Activated CD8-positive, alpha-beta memory T cell treated with anti-CD3 and anti-CD28 coated beads, Interleukin-2, amount 50 U/mL, for 24 hours (primary cell): ENCODE data around the gene NEURL1B.

ENCODE experiments used
- DNase-seq: peaks from one replicate; pipeline ENCODE4 v3.0.0-alpha.2; 2020; ENCODE audit errors: extremely low read depth

The NEURL1B gene

DNA sequence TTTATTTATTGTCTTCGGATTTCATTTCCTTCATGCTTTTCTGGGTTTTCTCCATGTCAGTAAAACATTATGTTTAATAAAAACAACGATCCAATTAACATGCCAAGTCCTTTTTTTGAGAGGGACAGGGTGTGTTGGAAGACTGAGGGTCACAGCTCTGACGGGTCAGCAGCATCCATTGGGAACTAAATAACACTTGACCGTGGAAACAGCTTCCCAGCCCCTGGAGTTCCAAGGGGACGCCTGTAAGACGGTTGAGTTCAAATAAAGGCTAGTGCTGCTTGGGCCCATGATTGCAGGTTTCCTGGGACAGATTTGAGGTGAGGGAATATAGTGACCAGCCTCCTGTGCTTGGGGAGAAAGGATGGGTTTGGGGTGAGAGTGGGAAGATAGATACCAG lies 30.4 kb upstream of the NEURL1B start:
- no peak for DNase-seq

DNA sequence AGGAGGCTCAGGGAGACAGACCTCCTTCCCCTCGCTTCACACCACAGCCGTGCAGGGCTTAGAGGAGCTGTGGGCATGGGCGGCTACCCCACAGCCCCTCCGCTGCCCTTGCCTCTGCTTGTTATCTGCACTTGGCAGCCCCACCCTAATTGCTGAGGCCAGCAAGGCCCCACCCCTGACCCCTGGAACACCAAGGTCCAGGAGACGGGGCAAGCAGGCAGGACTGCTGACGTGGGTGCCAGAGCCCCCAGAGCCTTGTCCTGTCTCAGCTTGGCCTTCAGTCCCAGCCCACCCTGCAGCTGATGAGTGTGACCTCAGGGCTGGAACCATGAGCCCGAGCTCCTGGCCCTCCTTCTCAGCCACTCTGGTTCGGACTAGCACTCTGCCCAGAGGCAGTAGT lies 29.1 kb upstream of the NEURL1B start:
- no peak for DNase-seq

DNA sequence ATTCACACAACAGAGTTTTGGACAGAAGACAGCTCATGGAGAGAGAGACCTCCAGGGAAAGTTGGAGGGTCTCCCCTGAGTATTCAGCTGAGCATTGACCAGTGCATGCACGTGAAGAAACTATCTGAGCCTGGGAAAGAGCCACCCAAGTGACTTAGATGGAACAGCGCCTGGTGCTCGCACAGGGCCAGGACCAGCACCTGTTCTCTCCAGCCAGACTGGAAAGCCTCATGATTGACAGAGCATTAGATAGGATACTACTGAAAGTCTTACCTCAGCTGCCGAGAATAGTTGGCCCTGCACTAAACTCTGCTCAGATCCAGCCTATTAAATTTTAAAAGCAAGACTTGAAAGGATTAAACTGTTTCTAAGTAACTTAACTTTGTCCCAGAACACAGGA lies 28.3 kb upstream of the NEURL1B start:
- no peak for DNase-seq

DNA sequence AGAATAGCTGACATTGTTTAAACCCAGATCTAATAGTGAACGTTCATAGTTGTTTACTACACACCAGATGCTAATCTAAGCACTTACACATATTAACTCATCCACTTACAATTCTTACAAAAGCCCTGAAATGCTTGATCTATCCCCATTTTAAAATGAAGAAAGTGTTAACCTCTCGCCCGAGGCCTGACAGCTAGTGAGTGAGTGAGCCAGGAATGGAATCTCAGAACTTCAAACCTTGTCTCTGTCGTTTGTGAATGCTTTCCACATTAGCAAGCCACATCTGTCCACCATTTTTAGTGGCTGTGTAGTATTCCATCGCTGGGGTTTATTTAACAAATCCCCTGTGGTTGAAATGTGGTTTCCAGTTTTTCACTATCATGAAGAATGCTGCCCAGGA lies 24.9 kb upstream of the NEURL1B start:
- no peak for DNase-seq

DNA sequence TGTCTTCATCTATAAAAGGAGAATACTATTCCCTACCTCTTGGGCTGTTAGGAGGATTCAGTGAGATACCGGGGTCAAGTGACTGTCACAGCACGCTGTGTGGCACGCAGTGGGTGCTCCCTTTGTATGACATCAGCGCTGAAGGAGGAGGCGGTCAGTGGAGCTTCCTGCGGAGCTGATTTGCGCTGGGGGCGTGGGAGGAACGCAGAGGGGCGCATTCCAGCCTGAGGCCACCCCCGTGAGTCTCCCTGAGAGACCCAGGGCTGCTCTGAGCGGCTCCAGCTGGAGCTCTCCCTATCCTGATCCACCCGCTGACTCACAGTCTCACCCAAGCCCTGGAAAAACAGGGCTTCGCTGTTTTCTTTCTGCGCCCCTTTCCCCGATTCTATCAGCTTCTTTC lies 24.3 kb upstream of the NEURL1B start:
- DNase-seq, result no peak

DNA sequence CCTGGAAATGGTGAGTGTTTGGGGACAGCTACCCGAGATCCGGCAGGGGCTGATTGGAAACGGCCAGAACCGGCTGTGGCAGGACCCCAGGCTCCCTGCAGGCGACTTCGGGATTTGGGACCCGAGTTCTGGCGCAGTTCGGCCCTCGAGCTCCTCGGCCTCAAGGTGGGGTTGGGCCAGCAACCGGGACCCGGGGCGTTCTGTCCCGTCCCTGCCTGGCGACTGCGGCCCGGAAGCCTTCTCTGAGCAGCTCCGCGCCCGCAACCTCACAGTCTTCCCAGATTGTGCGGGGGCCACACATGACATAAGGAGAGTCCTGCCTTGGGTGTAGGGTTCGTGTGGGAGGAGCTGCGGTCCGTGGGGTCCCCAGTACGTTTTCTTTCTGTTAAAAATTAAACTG lies 23.2 kb upstream of the NEURL1B start:
- DNase-seq, result no peak

DNA sequence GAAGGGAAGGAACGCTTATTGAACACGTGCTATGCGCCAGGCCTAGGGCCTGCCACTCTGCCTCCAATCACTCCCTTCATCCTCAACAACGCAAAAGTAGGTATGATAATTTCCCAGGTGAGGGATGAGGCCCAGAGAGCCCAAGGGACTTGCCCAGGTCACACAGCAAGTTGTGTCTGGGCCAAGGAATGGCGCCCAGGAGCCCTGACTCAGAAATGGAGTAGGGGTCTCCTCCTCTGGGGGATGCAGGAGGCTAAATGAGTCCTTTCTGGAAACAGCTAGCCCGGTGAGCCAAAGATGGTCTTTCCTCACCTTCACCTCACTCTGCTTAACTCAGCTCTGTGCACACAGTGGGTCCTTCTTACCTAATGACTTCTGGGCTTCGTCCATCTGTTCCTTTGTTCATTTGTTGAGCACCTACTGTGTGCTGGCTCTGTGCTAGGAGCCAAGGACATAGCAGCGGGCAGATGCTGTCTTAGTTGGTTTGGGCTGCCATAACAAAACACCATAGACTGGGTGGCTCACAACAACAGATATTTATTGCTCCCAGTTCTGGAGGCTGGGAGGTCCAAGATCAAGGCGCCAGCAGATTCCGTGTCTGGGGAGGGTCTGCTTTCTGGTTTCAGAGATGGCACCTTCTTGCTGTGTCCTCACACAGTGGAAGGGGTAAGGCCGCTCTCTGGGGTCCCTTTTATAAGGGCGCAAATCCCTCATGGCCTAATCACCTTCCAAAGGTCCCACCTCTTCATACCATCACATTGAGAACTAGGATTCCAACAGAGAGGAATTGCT lies 22.3 kb upstream of the NEURL1B start:
- no peak for DNase-seq

DNA sequence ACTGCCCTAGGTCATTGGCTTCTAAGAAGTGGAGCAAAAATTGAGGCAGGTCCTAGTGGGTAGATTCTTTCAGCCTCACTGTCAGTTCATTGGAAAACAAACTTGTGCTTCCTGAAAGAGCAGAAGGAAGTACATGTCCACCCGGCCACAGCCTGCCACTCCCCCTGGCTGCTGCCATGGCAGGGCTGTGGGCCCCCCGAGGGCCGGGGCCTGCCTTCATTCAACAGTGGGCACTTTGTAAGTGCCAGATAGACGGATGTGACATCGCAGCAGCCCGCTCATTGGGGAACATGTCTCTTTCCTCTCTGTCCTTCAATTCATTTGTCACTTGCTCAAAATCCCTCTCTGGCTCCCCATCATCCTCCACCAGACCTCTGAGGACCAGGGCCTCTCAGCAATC lies 20.6 kb upstream of the NEURL1B start:
- no peak for DNase-seq

DNA sequence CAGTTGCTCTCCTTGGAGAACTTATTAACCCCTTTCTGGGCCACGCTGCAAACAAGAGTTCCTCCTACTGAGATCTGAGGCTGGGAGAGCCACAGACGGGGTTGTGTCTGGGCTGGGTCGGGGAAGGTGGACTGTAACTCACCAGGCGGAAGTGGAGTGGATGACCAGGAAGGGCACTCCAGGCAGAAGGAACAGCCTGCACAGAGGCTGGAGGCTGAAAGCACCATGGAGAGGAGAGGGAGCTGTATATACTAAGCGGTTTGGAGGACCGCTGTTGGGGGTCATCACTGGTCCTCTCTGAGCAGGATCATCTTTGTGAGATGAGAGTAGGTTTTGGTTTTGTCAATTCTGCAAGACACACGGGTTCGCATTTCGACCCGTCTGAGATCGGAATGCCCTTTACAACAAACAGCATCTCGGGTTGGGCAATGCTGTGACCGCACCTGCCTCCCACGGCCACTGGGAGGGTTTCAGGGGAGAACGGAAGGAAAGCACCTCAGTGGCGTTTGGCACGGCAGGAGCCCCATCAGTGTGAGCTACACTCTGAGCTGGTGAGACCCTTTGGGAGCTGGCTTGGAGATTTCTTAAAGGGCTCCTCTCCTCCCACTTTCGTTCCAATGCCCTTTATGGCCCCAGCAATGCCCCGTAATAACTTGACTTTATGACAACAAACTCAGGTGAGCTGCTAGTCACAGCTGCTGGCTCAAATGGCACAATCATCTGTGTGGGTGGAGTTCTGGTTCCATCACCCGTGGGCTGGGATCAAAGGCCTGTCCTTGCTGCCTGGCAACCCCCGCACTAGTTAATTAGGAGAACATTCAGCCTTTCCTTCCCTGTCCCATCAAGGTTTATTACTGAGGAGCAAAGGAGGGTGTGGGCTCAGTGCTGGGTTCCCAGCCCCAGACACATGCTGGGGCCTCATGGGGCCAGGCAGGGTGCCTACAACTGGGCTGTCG lies 18.7 kb upstream of the NEURL1B start:
- DNase-seq, result no peak

DNA sequence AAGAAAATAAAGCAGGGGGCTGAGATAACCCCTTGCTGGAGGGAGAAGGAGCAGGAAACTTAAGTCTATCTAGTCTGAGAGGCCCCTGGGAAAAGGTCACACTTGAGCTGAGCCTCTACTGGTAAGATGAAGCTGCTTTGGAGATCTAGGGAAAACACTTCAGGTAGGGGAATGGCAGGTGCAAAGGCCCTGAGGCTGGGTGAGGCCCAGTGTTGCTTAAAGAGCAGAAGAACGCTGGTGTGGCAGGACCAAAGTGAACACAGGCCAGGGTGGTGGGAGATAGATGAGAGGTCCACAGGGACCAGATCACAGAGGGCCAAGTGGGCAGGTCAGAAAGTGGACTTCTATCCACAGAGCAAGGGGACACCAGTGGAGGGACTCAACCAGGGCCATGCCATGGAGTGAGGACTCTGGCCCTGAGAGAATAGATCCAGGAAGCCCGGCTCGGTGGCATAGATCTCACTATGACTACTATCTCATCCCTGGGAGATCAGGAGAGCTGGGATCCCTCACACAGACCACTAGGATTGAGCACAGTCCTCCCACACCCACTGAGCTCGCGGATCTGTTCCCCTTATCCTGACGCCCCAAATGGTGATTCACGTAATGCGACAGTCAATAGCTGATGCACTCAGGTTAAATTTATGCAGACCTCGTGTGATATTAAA lies 17.6 kb upstream of the NEURL1B start:
- DNase-seq, result no peak

DNA sequence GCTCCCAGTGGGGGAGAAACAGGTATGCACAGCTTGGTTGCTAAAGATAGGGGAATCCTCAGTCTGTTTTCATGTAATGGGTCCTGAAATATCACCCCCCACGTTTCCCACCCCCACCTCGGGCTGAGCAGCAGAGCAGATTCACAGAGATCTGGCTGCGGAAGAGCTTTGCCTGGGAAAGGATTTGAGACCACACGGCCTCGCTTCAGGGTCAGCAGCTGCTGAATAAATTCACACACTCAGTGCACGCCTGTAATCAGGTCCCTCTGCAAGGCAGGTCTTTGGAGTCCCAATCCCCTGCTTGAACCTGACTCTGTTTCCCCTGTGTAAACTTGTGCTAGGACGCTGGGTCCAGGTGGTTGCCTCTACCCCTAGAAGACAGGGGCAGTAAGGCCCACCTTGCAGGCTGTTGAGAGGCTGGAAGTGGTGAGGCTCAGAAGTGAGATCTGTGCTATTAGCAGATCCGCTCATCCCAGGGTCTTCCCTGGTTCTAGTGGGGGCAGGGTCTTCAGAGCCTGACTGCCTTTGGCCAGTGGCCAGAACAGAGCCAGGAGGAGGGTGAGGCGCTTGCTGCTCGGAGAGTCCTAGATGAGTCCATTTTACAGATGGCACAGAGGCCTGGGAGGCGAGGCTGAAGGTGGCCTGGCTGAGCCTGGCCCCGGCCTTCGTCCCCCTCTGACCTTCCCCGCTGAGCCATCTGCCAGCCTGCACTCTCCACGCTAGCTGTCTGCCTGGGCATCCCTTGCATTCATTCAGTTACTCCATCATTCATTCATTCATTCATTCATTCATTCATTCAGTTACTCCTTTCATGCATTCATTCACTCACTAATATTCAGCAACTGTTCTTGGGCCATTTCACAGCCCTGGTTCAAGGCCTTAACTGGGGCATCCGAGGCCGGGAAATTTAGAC lies 16.7 kb upstream of the NEURL1B start:
- no peak for DNase-seq

DNA sequence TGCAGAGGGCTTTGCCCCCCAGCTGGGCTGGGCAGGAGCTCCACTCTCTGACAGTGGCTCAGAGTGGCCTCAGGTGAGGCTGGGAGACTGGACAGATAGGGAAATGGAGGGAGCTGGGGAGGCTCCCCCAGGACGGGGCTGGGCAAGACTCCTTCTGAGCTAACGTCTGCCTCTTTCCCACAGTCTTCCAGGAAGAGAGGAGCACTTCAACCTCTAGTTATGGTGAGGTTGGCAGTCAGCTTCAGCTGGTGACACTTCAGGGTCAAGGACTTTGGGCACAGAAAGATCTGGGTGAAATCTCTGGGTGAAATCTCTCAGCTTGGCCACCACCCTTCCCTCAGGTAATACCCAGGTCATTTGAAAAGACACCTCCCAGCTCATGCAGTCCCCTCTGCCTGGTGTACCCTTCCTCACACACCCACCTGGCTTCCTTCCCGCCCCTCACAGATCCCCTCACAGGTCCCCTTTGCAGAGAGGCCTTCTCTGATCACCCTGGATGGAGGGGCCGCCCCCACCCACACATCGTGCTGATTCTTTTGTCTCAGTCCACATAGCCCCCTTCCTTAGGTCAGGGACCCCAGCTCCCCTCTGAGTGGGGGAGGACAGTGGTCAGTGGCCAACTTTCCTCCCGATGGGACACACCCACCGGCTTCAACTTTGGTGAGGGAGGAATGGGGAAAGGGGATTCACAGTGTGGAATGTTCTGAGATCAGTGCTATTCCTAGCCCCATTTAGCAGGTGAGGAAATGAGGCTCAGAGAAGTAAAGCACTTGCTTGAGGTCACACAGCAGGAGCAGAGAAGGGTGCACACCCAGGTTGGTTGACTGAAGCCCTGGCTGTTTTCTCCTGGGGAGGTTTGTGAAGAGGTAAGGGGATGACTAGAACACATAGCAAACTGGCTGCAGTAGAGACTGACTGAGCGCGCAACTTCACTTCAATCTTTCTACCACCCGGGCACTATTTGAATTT lies 15.8 kb upstream of the NEURL1B start:
- DNase-seq, result no peak

DNA sequence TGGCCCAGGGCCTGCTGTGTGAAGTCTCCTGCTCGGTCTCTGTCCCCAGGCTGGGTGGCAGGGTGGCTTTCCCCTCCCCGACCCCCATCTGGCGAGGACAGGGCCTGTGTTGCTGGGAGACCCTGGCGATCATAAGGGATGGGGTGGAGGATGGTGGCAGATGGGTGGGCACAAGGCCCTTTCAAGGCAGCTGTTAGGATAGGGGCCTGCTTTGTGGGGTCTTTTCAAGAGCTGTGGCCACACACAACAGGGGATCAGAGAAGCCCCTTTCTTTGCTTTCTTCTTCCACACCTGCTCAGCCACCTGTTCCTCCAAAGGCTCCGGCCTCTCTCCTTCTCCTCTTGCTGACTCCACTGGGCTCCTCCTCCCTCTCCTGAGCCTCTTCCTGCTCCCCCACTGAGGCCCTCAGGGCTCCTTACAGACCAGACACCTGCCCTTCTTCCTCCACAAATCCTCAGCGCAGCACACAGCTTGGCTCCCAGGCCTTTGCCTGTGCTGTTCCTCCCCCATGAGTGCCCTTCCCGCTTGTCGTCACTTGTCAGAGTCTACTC lies 15.0 kb upstream of the NEURL1B start:
- no peak for DNase-seq

DNA sequence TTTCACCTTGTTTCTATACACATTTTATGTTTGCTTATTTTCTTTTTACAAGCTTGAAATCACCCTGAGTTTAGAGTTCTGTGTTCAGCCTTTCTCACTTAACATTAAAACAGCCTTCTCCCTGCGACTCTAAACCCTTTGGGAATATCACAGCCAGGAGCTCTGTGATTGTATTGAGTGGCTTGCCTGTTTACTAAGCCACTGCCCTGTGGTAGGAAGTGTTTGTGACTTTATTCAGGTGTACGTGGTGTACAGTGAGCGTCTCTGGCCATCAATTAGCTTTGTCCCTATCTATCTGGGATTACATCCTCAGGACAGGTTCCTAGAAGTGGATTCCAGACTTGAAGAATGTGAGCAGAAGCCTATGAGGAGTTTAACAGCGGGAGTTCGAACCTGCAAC lies 11.0 kb upstream of the NEURL1B start:
- DNase-seq, result no peak

DNA sequence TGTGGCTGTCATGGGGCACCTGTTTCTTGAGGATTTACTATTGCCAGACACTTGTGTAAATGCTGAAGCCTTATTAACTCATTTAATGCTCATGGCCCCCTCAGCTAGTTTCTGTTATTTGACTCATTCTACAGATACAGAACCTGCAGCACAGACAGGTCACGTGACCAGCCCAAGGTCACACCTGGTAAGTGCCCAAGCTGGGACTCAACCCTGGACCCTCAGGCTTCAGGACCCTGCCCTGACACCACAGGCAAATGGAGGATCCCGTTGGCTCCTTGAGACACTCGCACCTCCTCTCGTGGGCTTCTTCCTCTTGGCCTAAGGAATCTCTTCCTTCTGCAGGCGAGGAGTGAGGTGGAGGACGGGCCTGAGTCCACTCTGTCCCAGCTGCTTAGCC lies 10.6 kb upstream of the NEURL1B start:
- no peak for DNase-seq

DNA sequence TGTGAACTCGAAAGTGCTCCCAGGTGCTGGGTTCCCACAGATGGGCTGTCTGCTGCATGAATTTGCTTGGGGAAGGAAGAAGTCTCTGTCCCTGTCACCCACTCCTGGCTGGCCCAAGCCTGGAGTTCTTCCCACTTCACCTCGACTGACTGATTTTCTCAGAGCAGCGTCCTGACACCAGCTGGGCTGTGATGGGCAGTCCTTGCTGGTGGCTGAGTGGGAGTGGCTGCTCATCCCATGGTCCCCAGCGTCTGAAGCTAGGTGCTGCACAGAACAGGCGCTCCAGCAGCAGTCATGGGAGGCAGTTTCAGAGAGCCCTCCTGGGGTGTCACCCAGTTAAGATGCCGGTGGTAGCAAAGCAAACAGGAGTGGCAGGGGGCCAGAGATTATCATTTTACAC lies 10.1 kb upstream of the NEURL1B start:
- DNase-seq, result no peak

DNA sequence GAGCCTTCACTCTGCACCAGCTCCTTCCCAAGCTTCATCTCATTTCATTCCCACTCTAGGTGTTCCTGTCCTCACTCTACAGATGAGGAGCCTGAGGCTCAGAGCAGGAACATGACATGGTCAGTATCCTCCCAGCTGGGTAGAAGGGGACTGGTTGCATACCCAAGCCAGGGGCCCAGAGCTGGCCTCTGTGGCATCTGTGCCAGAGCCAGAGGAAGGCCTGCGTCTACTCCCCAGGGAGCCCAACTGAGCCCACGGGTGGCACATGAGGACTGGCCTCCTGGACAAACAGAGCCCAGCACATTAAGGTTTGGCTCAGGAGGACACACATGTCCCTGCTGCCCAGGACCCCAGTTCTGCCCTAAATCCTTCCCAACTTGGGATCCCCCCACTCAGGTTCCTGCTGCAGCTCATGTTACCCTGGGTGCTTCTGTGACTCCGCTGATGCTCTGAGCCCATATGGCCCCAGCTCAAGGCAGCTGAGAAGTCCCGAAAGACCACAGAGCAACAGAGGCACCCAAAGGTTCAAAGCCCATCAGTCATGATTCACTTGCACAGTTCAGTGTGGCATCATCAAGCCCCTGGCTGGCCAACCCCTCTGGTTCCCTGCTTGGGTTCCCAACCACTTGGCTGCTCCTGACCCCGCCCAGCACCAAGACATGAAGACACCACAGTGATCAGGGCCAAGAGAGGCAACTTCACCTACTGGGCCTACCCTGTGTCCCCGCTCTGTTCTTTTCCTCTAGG lies 8.5 kb upstream of the NEURL1B start:
- DNase-seq, result no peak

DNA sequence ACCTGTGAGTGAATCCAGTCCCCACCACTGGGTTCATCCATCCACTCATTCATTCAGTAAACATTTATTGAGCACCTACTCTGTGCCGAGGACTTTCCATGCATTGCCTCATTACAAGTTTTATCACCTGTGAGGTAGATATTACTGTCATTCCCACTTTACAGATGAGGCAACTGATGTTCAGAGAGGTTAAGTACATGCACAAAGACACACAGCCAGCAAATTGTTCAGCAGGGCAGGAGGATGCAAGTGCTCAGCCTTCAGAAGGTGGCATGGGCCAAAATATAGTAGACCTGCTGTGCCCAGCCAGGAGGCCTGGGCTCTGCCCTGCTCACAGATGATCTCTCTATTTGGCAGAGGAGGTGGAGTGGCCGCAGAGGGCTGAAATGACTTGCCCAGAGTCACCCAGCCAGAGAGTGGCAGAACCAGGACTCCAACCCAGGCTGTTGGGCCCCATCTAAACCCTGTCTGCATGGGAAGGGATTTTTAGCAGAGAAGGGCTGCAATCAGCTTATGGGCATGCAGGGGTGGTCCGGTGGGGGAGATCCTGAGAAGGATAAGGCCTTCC lies 7.6 kb upstream of the NEURL1B start:
- no peak for DNase-seq
